ENCODE measurements around the gene FAM98A.

The FAM98A gene

GRCh38 chr2:33597026-33597425, 2.1 kb downstream of the FAM98A start:
- no peak for DNase-seq (ENCODE audit: low read depth in 2 of 2)

GRCh38 chr2:33595385-33595784, 3.7 kb downstream of the FAM98A start:
- no peak for DNase-seq (ENCODE audit: low read depth in 2 of 2)

DNA sequence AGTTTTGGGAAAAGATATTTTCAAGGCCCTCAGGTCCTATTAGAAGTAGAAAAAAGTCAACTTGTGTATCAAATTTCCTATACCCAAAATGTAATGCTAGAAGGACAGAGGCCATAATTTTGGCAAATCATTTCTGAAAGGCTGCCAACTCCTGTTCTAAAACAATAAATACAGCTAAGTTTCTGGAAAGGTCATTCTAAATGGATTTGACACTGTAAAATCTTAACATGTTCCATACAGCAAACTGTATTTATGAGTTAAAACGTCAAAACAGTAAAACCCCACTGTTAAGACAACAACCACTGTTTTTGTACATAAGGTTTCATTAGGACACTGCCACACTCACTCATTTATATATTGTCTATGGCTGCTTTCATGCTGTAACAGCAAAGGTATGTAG, 9.7 kb downstream of the FAM98A start:
- DNase-seq (ENCODE audit: low read depth in 2 of 2), result no peak

- no peak for DNase-seq (ENCODE audit: low read depth in 2 of 2)
These were observed 10.9 kb downstream of the FAM98A start for GRCh38 chr2:33588232-33588631.

DNA sequence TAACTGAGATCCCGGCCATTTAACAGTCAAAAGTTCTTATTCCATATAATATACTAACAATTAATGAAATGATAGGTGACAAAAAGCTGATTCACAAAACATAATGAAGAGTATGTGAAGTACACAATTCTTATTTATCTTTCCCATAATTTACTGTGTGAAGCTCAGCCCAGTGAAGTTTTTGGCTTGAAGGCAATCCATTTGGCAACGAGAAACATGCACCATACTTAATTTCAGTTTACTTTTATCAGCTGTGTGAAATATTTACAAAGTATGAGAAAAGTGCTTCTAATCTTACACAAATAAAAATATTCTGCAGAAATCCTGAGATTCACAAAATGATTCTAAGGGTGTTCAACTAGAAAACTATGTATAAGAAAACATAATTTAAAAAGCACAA, 12.3 kb downstream of the FAM98A start:
- no peak for DNase-seq (ENCODE audit: low read depth in 2 of 2)

GRCh38 chr2:33583194-33583938, 15.7 kb downstream of the FAM98A start:
- no peak for DNase-seq (ENCODE audit: low read depth in 2 of 2)

- no peak for DNase-seq (ENCODE audit: low read depth in 2 of 2)
These were observed 17.2 kb downstream of the FAM98A start for GRCh38 chr2:33581872-33582271.

DNA sequence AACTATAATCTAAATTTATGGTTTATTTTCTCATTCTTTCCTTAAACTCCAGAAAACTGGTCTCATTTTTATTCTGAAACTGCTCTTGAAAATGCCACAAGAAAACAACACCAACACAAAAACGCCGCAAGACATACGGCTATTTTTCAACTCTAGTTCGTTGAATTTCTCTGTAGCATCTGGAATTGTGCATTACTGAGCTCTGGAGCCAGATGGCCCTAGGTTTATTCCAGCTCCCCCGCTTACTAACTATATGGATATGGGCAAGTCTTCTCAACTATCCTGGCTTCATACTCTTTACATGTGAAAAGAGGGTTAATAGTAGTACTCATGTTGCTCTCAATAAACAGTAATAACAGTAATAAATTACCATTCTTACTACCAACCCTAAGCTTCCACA, 19.9 kb downstream of the FAM98A start:
- no peak for DNase-seq (ENCODE audit: low read depth in 2 of 2)

GRCh38 chr2:33577668-33578067, 21.4 kb downstream of the FAM98A start:
- no peak for DNase-seq (ENCODE audit: low read depth in 2 of 2)

DNA sequence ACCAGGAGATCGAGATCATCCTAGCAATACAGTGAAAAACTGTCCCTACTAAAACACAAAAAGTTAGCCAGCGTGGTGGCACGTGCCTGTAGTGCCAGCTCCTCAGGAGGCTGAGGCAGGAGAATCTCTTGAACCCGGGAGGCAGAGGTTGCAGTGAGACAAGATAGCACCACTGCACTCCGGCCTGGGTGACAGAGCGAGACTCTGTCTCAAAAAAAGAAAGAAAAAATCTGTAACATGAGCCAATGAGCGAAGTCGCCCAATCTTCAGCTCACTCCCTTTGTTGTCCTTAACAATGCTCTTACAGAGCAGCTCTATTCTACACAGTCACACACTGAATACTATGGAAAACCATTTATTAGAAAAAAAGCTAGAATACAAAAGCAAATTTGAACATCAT, 22.0 kb downstream of the FAM98A start:
- no peak for DNase-seq (ENCODE audit: low read depth in 2 of 2)

- no peak for DNase-seq (ENCODE audit: low read depth in 2 of 2)
These were observed 25.4 kb downstream of the FAM98A start for GRCh38 chr2:33573657-33574056.

DNA sequence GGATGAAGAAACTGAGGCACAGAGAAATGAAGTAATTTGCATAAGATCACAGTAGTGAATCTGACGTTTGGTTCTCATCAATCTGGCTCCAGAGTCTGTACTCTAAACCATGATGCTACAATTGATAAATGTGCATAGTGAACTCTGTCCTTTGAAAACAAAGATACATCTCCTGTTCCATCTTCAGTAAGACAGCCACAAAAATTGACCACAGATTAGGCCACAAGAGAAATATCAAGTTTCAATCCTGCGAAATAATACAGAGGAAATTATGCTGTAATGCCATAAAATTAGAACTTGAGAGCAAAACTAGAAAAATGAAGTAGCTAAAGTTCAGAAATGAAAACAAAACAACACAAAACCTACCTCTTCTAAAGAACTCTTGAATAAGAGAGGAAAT, 28.4 kb downstream of the FAM98A start:
- DNase-seq (ENCODE audit: low read depth in 2 of 2), result no peak

DNA sequence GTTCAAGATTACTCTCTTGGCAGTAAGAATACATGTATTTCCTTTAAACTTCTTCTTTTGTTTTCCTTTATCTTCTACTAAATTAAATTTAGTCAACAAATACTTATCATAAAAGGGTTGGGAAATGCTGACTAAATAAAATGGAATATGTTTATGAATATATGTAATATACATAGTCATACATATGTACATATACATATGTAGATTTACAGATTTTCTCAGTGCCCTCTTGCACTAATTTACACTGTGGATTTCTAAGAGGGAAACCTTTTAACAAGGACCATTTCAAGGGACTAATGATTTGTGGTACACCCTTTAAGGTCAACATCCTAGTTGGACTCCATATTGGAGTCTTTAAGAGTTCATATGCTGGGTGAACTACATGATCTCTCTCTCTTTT, 37.2 kb downstream of the FAM98A start:
- no peak for DNase-seq (ENCODE audit: low read depth in 2 of 2)

DNA sequence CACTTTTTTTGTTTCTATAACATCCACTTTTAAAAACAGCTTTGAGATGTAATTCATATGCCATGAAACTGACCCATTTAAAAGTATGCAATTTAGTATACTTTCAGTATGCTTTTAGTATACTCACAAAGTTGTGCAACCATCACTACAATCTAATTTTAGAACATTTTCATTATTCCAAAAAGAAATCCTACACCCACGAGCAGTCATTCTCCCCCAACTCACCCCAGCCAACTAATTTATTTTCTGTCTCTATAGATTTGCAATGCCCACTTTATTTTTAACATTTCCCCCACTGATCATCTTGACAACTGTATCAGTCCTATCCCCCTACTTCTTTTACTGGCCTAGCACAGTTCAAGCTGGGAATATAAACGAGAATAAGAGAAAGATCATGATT, 39.1 kb downstream of the FAM98A start:
- no peak for DNase-seq (ENCODE audit: low read depth in 2 of 2)

DNA sequence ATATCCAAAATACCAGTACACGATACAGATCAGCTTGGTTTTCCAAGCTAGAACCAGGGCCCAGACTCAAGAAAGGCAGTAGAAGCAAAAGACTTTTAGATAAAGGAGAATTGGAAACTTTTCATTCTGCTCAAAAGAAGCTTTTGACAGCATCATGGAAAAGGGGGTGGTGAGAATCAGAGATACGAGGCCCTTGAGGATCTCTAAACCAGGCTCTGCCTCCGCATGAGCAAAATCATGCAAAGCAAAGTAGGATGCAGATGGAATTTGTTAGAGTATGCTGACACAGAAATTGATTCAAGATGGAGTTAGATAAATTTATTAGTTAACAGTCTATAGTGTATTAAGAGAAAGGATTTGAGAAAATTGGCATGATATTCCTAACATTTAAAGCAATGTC, 39.8 kb downstream of the FAM98A start:
- DNase-seq (ENCODE audit: low read depth in 2 of 2), result no peak

GRCh38 chr2:33555681-33556080, 43.4 kb downstream of the FAM98A start:
- no peak for DNase-seq (ENCODE audit: low read depth in 2 of 2)

- no peak for DNase-seq (ENCODE audit: low read depth in 2 of 2)
These were observed 46.2 kb downstream of the FAM98A start for GRCh38 chr2:33552758-33553461.

GRCh38 chr2:33550206-33550605, 48.9 kb downstream of the FAM98A start:
- no peak for DNase-seq (ENCODE audit: low read depth in 2 of 2)

DNA sequence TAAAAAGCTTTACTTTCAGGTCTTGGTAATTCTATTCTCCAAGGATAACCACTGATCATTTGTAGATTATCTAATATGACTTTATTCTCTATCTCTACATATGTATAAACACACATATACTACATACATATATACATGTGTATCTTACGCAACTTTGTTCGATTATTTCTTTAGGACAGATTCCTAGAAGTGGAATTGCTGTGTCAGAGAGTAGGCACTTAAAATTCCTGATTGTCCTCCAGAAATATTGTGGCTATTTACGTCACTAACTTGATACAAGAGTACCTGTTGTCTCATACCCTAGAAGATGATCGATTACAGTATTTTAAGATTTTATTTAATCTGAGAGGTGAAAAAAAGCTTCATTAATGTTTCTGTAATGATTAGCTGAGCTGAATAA, 57.9 kb downstream of the FAM98A start:
- no peak for DNase-seq (ENCODE audit: low read depth in 2 of 2)

DNA sequence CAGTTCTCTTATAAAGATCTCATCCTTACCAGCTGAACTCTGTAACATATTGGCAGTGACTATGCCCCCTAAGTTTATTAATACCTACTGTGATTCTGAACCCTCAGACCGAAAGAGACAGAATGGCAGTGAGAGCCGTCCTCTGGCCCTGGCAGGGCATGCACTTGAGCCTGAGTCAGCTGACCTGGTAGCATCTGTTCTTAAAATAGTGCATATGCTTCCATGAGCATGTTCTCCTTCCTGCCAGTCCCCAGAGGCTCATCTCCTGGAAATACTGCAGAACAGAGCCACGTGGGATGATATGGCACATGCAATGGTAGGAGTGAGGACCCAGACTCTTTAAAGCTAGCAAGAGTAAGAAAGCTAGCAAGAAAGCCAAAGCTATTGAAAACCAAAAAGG, 63.7 kb downstream of the FAM98A start:
- no peak for DNase-seq (ENCODE audit: low read depth in 2 of 2)

All from activated CD8-positive, alpha-beta memory T cell treated with anti-CD3 and anti-CD28 coated beads for 4 hours (primary cell).